Endometrial microvascular endothelial cells (primary cell): ENCODE measurements around the gene PIAS2. TPM values are rescaled to one million over a fixed set of nuclear protein-coding genes. Genes with fewer than 3 reads are reported as not detected.
"Not testable (repeated sequence)": the region's sequence is repeated elsewhere in the genome, so short reads cannot be mapped to it uniquely, and the experiment has no call there.

ENCODE experiments used
- in situ Hi-C: cut with HindIII; loops from 2 replicates; pipeline ENCODE4 v1.10.0; 2017; ENCODE audit warnings: low sequenced_read_pairs, low pct_unique_long_range_greater_than_20kb; ENCODE audit errors: inconsistent ontology term
- total RNA-seq: library from RNA; depleted of rRNA; stranded (reverse); fragments of >200 nt; gene quantifications from one replicate; pipeline ENCODE4 v1.2.3, GENCODE V29; 2015; ENCODE audit errors: inconsistent ontology term

Gene PIAS2, protein sequence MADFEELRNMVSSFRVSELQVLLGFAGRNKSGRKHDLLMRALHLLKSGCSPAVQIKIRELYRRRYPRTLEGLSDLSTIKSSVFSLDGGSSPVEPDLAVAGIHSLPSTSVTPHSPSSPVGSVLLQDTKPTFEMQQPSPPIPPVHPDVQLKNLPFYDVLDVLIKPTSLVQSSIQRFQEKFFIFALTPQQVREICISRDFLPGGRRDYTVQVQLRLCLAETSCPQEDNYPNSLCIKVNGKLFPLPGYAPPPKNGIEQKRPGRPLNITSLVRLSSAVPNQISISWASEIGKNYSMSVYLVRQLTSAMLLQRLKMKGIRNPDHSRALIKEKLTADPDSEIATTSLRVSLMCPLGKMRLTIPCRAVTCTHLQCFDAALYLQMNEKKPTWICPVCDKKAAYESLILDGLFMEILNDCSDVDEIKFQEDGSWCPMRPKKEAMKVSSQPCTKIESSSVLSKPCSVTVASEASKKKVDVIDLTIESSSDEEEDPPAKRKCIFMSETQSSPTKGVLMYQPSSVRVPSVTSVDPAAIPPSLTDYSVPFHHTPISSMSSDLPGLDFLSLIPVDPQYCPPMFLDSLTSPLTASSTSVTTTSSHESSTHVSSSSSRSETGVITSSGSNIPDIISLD
- 14.1 TPM for total RNA-seq

DNA sequence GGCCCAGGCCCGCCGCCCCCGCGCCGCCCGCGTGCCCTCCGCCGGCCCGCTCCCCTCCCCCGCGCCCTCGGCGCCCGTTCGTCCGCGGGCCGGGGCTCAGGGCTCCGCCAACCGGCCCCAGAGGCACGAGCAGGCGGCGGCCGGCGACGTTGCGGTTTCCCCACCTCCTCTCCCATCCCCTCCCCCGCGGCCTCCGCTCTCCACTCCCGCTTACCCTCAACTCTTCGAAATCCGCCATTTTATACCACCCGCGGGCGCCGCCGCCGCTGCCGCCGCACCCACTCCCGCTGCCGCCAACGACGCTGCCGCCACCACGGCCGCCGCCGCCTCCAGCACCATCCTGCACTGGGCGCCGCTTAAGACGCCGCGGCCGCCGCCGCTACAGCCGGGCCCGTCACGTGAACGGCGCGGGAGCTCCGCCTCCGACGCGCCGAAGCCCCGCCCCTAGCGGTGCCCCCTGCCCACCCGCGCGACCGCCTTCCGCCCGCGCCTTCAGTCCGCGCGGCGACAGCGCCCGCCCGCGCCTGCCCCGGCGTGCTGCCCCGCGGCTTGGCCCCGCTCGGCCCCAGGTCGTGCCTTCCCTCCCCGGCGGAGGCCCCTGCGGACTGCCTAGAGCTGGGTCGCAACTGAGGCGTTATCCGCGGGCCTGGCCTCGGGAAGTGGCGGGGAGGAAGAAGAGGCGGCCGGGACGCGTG, at the start of gene PIAS2, which contains the start of gene KATNAL2:
TSS of gene PIAS2 (minus strand) at position 400 of the 695 bp plus-strand sequence. CDS start at position 238, 162 bp downstream.
TSS of gene KATNAL2 (plus strand) at position 495 of the 695 bp plus-strand sequence. CDS start 29,271 bp downstream, outside the sequence.
- in situ Hi-C loops, result no loop called here

DNA sequence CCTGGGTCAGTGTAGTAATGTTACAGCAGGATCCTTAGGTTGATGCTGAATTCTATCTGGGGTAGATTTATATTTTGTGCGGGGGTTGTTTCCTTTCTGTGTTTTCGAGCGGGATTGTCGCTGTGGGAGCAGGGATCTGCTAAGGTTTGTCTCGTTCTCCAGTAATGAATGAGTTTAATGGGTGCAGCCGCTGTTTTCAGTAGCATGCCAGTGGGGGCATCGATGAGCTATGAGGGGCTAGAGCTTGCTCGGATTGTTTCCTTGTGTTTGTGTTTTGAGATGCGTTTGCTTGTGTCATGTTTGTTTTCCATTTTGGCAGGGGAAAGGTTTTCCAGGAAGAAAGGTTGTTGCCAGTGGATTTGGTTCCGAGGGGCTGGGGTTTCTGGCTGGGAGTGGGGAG, 49.0 kb upstream of the PIAS2 start:
- in situ Hi-C loops, result not testable (repeated sequence)

DNA sequence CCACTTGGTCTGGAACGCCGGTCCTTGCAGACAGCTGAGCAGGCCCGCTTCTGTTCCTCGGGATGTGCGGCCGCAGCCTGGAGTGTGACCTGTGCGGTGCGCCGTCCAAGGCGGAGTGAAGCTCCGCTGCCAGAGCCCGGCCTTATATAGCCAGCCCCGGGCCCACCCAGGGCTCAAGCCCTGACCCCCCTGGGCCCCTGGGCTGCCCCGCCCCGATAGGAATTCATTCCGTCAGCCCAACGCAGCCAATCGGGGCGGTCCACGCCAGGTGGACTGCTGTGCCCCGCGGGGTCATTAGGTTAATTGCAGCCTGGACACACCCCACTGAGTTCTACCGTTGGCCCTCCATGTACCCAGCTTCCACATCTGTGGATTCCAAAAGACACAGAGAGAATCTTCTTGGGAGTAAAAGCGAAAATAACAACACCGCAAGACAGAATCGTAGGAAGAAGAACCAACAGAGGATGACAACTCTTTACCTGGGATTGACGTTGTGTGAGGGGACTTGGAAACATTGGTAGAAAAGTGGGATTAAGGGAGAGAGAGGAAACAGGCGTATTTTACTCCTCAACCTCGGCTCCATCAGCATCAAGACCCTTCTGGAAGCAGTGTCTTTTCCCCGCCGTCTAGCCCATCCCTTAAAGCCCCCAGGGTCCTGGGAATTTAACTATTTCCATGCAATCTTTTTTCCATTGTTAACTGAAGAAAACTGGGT, 47.4 kb upstream of the PIAS2 start:
- in situ Hi-C loops, result not testable (repeated sequence)

DNA sequence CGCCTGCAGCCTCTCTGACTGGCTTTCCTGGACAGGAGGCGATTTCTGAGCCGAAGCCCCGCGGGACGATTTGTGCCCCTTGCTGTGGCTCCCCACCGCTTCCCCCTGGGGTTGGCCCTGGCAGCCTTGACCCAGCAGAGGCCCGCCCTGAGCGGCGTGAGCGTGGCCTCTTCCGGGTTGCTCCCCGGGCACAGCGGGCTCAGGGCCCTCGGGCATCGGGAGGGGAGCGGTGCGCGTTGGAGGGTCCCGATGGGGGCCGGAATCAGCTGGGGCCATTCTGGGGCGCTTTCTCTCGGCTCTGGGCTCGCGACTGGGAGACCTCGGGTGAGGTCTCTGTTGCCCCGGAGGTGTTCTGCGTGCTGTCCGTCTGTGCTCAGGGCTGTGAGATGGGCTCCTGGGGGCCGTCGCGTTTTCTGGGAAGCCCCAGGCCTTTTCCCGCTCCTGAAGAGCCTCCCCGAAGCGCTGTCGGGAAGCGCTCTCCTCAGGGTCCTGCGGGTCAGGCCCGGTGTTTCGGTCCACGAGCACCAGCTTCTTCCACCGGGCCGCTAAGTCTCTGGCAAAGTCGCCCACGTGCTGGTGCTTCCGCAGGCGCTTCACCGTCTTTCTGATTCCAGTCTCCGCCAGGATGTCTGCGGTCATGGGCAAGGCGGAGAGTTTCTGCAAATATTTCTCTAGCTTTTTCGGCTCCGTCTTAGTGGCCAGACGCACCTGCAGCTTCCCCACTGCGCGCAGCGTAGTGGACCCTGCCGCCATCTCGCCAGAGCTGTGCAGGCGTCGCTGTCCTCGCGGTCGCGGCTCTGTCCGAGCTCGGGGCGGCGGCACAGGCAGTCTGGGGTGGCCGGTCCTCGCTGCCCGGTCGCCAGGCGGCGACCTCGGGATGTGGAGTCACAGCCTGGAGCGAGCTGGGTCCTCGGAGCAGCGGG, 46.6 kb upstream of the PIAS2 start:
- in situ Hi-C loops, result not testable (repeated sequence)

GRCh38 chr18:46958209-46958608, 40.9 kb upstream of the PIAS2 start:
- in situ Hi-C loops, result no loop called here

- in situ Hi-C loops, result no loop called here
Observed at GRCh38 chr18:46953195-46953594, 35.9 kb upstream of the PIAS2 start.

DNA sequence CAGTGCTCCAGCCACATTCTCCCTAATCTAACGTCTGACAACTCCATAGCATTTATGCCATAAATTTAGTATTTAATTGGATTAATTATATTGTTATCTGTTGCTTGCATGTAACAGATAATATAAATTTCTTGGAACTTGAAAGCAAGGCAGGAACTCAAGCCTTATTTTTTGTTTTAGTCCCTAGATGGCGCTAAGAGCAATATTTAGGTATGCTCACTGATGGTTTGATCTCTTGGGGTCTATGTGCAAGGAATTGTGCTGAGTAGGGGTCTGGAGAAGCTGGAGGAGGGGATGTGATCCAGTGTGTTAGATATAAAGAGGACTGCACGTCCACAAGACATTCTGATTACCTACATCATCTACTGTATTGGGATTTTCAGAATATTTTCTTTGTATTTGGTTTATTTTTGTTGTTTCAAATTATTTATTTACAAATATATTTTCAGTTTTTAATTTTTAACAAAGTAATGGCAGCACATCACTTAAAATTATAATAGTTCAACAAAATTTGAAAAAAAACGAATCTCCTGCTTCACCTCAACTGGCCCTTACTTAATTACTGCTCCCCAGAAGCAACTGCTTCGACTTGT, 32.9 kb upstream of the PIAS2 start:
- in situ Hi-C loops, result no loop called here

DNA sequence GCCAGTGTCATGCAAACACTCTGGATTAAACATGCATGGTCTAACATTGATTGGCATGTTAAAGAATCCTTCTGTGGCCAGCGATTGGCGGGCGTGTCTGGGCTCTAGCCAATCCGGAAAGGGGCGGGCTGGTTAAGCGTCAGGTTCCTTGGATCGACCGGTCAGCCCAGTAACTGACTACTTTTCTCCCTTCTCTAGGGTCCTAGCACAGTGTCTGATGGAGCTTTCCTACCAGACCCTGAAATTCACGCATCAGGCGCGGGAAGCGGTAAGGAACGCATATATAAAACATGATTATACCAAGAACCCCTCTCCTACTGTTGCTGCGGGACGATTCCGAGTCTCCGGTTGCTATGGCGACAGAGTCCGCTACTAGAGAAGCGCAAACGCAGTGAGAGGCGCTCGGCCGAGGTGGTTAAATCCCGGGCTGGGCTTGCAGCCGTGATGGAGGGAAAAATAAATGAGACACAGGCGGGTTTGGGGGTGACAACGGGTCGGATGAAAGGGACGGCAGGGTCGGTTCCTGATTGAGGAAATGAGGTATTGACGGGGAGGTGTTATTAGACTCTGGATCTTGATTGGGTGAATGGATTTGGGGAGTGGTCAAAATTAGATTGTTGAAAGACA, 29.5 kb upstream of the PIAS2 start:
- in situ Hi-C loops, result no loop called here

- in situ Hi-C loops, result no loop called here
Observed at GRCh38 chr18:46942646-46943045, 25.3 kb upstream of the PIAS2 start.

DNA sequence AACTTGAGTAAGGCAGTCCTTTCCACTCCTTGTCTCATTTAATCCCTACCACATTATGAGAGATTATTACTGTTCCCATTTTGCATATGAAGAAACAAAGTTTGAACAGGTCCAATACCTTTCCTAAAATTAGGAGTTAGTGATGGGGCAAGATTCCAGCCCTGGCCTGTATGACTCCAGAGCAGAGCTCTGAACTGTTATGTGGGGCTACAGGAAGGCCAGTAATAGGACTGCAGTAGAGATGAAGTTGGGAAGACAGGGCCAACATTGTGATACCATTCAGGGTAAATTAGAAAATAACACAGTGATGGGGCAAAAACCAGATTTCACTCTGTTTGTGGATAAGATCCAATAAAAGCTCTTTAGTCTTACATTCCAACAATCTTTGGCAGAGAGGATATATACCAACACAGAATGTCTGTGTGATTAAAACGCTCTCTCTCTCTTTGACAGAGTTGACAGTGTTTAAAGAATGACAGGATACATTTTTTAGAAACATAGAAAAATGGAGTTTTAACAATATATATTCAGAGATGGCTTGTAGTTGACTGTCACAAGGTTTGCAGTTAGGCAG, 22.8 kb upstream of the PIAS2 start:
- in situ Hi-C loops, result no loop called here

GRCh38 chr18:46939337-46939963, 22.1 kb upstream of the PIAS2 start:
- in situ Hi-C loops, result no loop called here

DNA sequence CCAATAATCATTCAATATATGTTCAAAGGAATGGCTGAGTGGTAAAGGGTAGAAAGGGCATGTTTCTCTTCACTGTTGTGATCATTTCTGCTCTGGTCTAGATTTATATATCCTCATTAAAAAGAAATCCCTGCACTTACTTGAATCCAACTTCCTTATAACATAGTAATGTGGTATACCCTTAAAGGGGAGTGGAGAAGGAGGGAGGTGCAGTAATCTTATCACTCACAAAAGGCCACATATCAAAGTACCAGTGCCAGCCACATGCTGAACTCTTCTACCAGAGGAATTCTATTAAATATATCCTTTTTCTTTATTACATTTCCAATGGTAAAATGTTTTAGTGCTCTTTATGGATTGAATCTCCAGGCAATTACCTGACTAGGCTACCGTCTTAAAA, 3.3 kb upstream of the PIAS2 start:
- in situ Hi-C loops, result no loop called here

GRCh38 chr18:46920067-46920466, 2.8 kb upstream of the PIAS2 start:
- in situ Hi-C loops, result no loop called here

- in situ Hi-C loops, result no loop called here
Observed at GRCh38 chr18:46917803-46918600, 695 bp upstream of the PIAS2 start.

DNA sequence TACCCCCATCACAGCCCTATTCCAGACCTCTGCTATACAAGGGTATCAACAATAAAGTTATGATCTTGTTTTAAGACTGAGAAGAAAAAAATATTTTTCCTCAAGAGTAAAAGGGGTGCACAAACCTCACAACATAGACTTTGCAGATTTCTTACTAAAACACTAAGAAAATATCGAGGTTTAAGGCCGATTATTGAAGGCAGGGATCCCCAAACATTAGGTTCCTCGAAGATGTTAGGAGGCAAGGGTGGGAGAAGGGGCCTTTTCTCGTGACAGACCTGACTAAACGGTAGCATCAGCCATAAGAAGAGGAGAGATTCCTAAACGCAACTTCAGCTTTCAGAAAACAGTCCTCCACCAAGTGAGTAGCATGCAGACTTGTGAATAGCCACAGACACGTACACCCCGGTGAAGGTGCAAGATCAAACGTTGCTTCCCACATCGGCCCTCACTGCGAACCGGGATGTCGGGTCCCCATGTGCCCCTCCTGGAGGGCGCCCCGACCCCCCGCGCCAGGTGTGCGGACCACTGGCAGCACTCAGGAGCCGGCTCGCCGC, 678 bp downstream of the PIAS2 start:
- in situ Hi-C loops, result no loop called here
